Measurements from ENCODE around the gene EIF1B.

EIF1B gene

GRCh38 chr3:40309925-40310695 is 603 bp downstream of the EIF1B start:
- peak; percentile 45 for DNase-seq

- no peak for DNase-seq
Measured at GRCh38 chr3:40310705-40311104, 1.2 kb downstream of the EIF1B start.

- no peak for DNase-seq
Measured at GRCh38 chr3:40312661-40313226, 3.2 kb downstream of the EIF1B start.

- DNase-seq: no peak
Measured at GRCh38 chr3:40313975-40314860, 4.7 kb downstream of the EIF1B start.

- peak; percentile 51 for DNase-seq
Measured at GRCh38 chr3:40317061-40317855, 7.8 kb downstream of the EIF1B start.

- DNase-seq: no peak
Measured at GRCh38 chr3:40321818-40322217, 12.3 kb downstream of the EIF1B start.

- no peak for DNase-seq
Measured at GRCh38 chr3:40323946-40324345, 14.4 kb downstream of the EIF1B start.

GRCh38 chr3:40324621-40325020 is 15.1 kb downstream of the EIF1B start:
- DNase-seq: no peak

- no peak for DNase-seq
Measured at GRCh38 chr3:40325465-40325864, 16.0 kb downstream of the EIF1B start.

- DNase-seq: no peak
Measured at GRCh38 chr3:40328374-40328773, 18.9 kb downstream of the EIF1B start.

GRCh38 chr3:40329071-40329470 is 19.6 kb downstream of the EIF1B start:
- DNase-seq: no peak

- DNase-seq: no peak
Measured at GRCh38 chr3:40332684-40333083, 23.2 kb downstream of the EIF1B start.

GRCh38 chr3:40333416-40333815 is 23.9 kb downstream of the EIF1B start:
- DNase-seq: no peak

- DNase-seq: no peak
Measured at GRCh38 chr3:40333852-40334251, 24.3 kb downstream of the EIF1B start.

GRCh38 chr3:40336101-40336500 is 26.6 kb downstream of the EIF1B start:
- no peak for DNase-seq

- DNase-seq: no peak
Measured at GRCh38 chr3:40336511-40337135, 27.1 kb downstream of the EIF1B start.

GRCh38 chr3:40337136-40338108 is 27.9 kb downstream of the EIF1B start:
- peak; percentile 33 for DNase-seq

GRCh38 chr3:40339871-40340270 is 30.4 kb downstream of the EIF1B start:
- DNase-seq: no peak

- DNase-seq: no peak
Measured at GRCh38 chr3:40340541-40341170, 31.1 kb downstream of the EIF1B start.

GRCh38 chr3:40341671-40342070 is 32.2 kb downstream of the EIF1B start:
- no peak for DNase-seq

GRCh38 chr3:40350529-40350928 is 41.0 kb downstream of the EIF1B start:
- DNase-seq: no peak

Data from stimulated activated CD4-positive, alpha-beta T cell treated with anti-CD3 and anti-CD28 coated beads, Interleukin-15, amount 100 ng/mL, for 24 hours (primary cell).